NK-92 (cell line): ENCODE data around the gene ACMSD.
"Not testable (repeated sequence)": the region's sequence is repeated elsewhere in the genome, so short reads cannot be mapped to it uniquely, and the experiment has no call there.

Source experiments
- DNase-seq: peaks from one replicate; lab custom pipeline; 2025; ENCODE audit not compliant: unreplicated experiment; lab: John Stamatoyannopoulos, UW

ACMSD gene

GRCh38 chr2:134838143-134838620, at the start of gene ACMSD:
TSS of gene ACMSD (plus strand) at chr2:134838616. CDS start at chr2:134838683, 67 bp downstream.
- DNase-seq = no peak

- no peak for DNase-seq
Observed at GRCh38 chr2:134790487-134790886, 47.9 kb upstream of the ACMSD start.

GRCh38 chr2:134791616-134792015, 46.8 kb upstream of the ACMSD start:
- DNase-seq = no peak

GRCh38 chr2:134792186-134792585, 46.2 kb upstream of the ACMSD start:
- no peak for DNase-seq

GRCh38 chr2:134795765-134796164, 42.7 kb upstream of the ACMSD start:
- DNase-seq = no peak

GRCh38 chr2:134796373-134796772, 42.0 kb upstream of the ACMSD start:
- DNase-seq = no peak

- no peak for DNase-seq
Observed at GRCh38 chr2:134799936-134800335, 38.5 kb upstream of the ACMSD start.

- no peak for DNase-seq
Observed at GRCh38 chr2:134800341-134800740, 38.1 kb upstream of the ACMSD start.

- DNase-seq = not testable (repeated sequence)
Observed at GRCh38 chr2:134803609-134804405, 34.6 kb upstream of the ACMSD start.

- DNase-seq = no peak
Observed at GRCh38 chr2:134815741-134816140, 22.7 kb upstream of the ACMSD start.

- DNase-seq = no peak
Observed at GRCh38 chr2:134818321-134818720, 20.1 kb upstream of the ACMSD start.

- no peak for DNase-seq
Observed at GRCh38 chr2:134819334-134819733, 19.1 kb upstream of the ACMSD start.

- no peak for DNase-seq
Observed at GRCh38 chr2:134823431-134823830, 15.0 kb upstream of the ACMSD start.

- DNase-seq = no peak
Observed at GRCh38 chr2:134823832-134824231, 14.6 kb upstream of the ACMSD start.

GRCh38 chr2:134825716-134826115, 12.7 kb upstream of the ACMSD start:
- DNase-seq = not testable (repeated sequence)

- no peak for DNase-seq
Observed at GRCh38 chr2:134835471-134835870, 2.9 kb upstream of the ACMSD start.

- no peak for DNase-seq
Observed at GRCh38 chr2:134836986-134837385, 1.4 kb upstream of the ACMSD start.

GRCh38 chr2:134839649-134840048, 1.2 kb downstream of the ACMSD start:
- no peak for DNase-seq

- DNase-seq = no peak
Observed at GRCh38 chr2:134842930-134843490, 4.6 kb downstream of the ACMSD start.

- no peak for DNase-seq
Observed at GRCh38 chr2:134843968-134844367, 5.6 kb downstream of the ACMSD start.

GRCh38 chr2:134845028-134845427, 6.6 kb downstream of the ACMSD start:
- DNase-seq = no peak

GRCh38 chr2:134845719-134846118, 7.3 kb downstream of the ACMSD start:
- DNase-seq = no peak

GRCh38 chr2:134846213-134846612, 7.8 kb downstream of the ACMSD start:
- no peak for DNase-seq
